Middle frontal gyrus (tissue), 1 donor: Measurements from ENCODE around the gene C1orf52.

Experiments
- DNase-seq: peaks from one replicate; pipeline ENCODE4 v3.0.0-alpha.2; 2015; ENCODE audit warnings: low spot score; ENCODE audit errors: extremely low spot score

The C1orf52 gene

GRCh38 chr1:85259118-85259911 lies at the start of gene C1orf52:
Gene C1orf52, minus strand, starts transcription at chr1:85259662. Its CDS starts 29 bp downstream, at chr1:85259633.
- peak; percentile 89 for DNase-seq

- no peak for DNase-seq
Measured at GRCh38 chr1:85308833-85309350, 49.4 kb upstream of the C1orf52 start.

GRCh38 chr1:85307987-85308832 lies 48.7 kb upstream of the C1orf52 start:
- DNase-seq: peak; percentile 73

GRCh38 chr1:85306236-85306635 lies 46.8 kb upstream of the C1orf52 start:
- DNase-seq: no peak

- DNase-seq: no peak
Measured at GRCh38 chr1:85303440-85304162, 44.1 kb upstream of the C1orf52 start.

- DNase-seq: no peak
Measured at GRCh38 chr1:85300140-85300539, 40.7 kb upstream of the C1orf52 start.

- DNase-seq: peak; percentile 43
Measured at GRCh38 chr1:85297855-85298629, 38.6 kb upstream of the C1orf52 start.

GRCh38 chr1:85297538-85297854 lies 38.0 kb upstream of the C1orf52 start:
- no peak for DNase-seq

GRCh38 chr1:85296980-85297379 lies 37.5 kb upstream of the C1orf52 start:
- DNase-seq: no peak

GRCh38 chr1:85295654-85296053 lies 36.2 kb upstream of the C1orf52 start:
- no peak for DNase-seq

GRCh38 chr1:85295006-85295431 lies 35.6 kb upstream of the C1orf52 start:
- DNase-seq: no peak

- peak; percentile 19 for DNase-seq
Measured at GRCh38 chr1:85290826-85291225, 31.4 kb upstream of the C1orf52 start.

GRCh38 chr1:85289848-85290335 lies 30.4 kb upstream of the C1orf52 start:
- DNase-seq: no peak

GRCh38 chr1:85289207-85289847 lies 29.9 kb upstream of the C1orf52 start:
- no peak for DNase-seq

- DNase-seq: no peak
Measured at GRCh38 chr1:85284202-85284601, 24.7 kb upstream of the C1orf52 start.

- no peak for DNase-seq
Measured at GRCh38 chr1:85283475-85284199, 24.2 kb upstream of the C1orf52 start.

GRCh38 chr1:85282424-85282823 lies 23.0 kb upstream of the C1orf52 start:
- no peak for DNase-seq

- DNase-seq: no peak
Measured at GRCh38 chr1:85280636-85281035, 21.2 kb upstream of the C1orf52 start.

- no peak for DNase-seq
Measured at GRCh38 chr1:85279458-85280080, 20.1 kb upstream of the C1orf52 start.
